ENCODE results near the gene ACSL1.

- TF ChIP-seq CTCF (IDR thresholded peaks at IDR 0.05) (no peak), EZH2phosphoT487 (IDR thresholded peaks at IDR 0.05) (no peak)
These were observed 47.4 kb downstream of the ACSL1 start for GRCh38 chr4:184778325-184778724.
